ENCODE data around the gene SGSH. TPM values are rescaled to one million over a fixed set of nuclear protein-coding genes. Genes with fewer than 3 reads are reported as not detected.

SGSH gene
- total RNA-seq, 1 donor from 2014 or later: 7.2 TPM

GRCh38 chr17:80256034-80256350, 35.9 kb upstream of the SGSH start:
- no peak overlapping the region for H3K9ac ChIP-seq
- no peak for DNase-seq (ENCODE audit: low spot score)
- no peak overlapping the region for H3K27ac Mint-ChIP-seq

GRCh38 chr17:80254396-80255251, 34.5 kb upstream of the SGSH start:
- H3K9me3 Mint-ChIP-seq: no peaks in the 10 kb centered on the region
- H4K20me1 ChIP-seq (ENCODE audit: low read depth): peaks cover 2% of the 10 kb centered on the region
- no peak overlapping the region for H2AFZ ChIP-seq (replicated peaks)
- no peaks in the 10 kb centered on the region for H3K79me2 ChIP-seq (ENCODE audit: low read depth)
- H3F3A ChIP-seq (ENCODE audit: low read depth): peaks cover 23% of the 10 kb centered on the region
- H3K36me3 ChIP-seq: no peaks in the 10 kb centered on the region
- peaks cover 3% of the 10 kb centered on the region for H3K36me3 Mint-ChIP-seq
- H3K27ac ChIP-seq: no peak overlapping the region
- peaks cover under 1% of the 10 kb centered on the region for H3K4me1 ChIP-seq
- peaks cover 10% of the 10 kb centered on the region for H3K27me3 ChIP-seq
- TF ChIP-seq EZH2phosphoT487 (IDR thresholded peaks at IDR 0.05) (no peak), CTCF (IDR thresholded peaks at IDR 0.05) (no peak), EZH2 (IDR thresholded peaks at IDR 0.05) (no peak)
- H3K4me2 ChIP-seq: no peak overlapping the region
- H3K4me3 Mint-ChIP-seq: no peak overlapping the region
- no peak overlapping the region for H3K4me3 ChIP-seq
- DNase-seq (ENCODE audit: low spot score): no peak
- peaks cover 4% of the 10 kb centered on the region for H3K27me3 Mint-ChIP-seq (ENCODE audit: insufficient read depth, low read depth)
- H3K9me3 ChIP-seq (ENCODE audit: low read depth): no peaks in the 10 kb centered on the region
- no peak overlapping the region for H3K9ac ChIP-seq
- peaks cover 14% of the 10 kb centered on the region for H3K4me1 Mint-ChIP-seq
- no peak overlapping the region for H3K27ac Mint-ChIP-seq

More at GRCh38 chr17:80256034-80256350, 35.9 kb upstream of the SGSH start:
- no peak overlapping the region for H3K4me3 Mint-ChIP-seq
- TF ChIP-seq EZH2phosphoT487 (IDR thresholded peaks at IDR 0.05) (no peak), EZH2 (IDR thresholded peaks at IDR 0.05) (no peak), CTCF (IDR thresholded peaks at IDR 0.05) (no peak)
- Histone ChIP-seq H3K4me3 (no peak overlapping the region), H3K27ac (no peak overlapping the region), H3K36me3 (no peaks in the 10 kb centered on the region), H3F3A (ENCODE audit: low read depth) (peaks cover 32% of the 10 kb centered on the region), H3K4me1 (peaks cover 3% of the 10 kb centered on the region), H3K4me2 (no peak overlapping the region), H4K20me1 (ENCODE audit: low read depth) (peaks cover 6% of the 10 kb centered on the region), H2AFZ (replicated peaks) (no peak overlapping the region), H3K9me3 (ENCODE audit: low read depth) (no peaks in the 10 kb centered on the region), H3K27me3 (peaks cover 15% of the 10 kb centered on the region), H3K79me2 (ENCODE audit: low read depth) (no peaks in the 10 kb centered on the region)
- H3K27me3 Mint-ChIP-seq (ENCODE audit: insufficient read depth, low read depth): peaks cover 6% of the 10 kb centered on the region
- H3K36me3 Mint-ChIP-seq: peaks cover 3% of the 10 kb centered on the region
- H3K9me3 Mint-ChIP-seq: no peaks in the 10 kb centered on the region
- H3K4me1 Mint-ChIP-seq: peaks cover 17% of the 10 kb centered on the region

GRCh38 chr17:80253631-80254395, 33.7 kb upstream of the SGSH start:
- Histone ChIP-seq H2AFZ (replicated peaks) (no peak overlapping the region), H3K27me3 (peaks cover 2% of the 10 kb centered on the region), H4K20me1 (ENCODE audit: low read depth) (no peaks in the 10 kb centered on the region), H3K9ac (no peak overlapping the region), H3K36me3 (no peaks in the 10 kb centered on the region), H3K4me2 (no peak overlapping the region), H3K4me3 (no peak overlapping the region), H3K9me3 (ENCODE audit: low read depth) (no peaks in the 10 kb centered on the region), H3K79me2 (ENCODE audit: low read depth) (no peaks in the 10 kb centered on the region), H3K4me1 (no peaks in the 10 kb centered on the region), H3K27ac (no peak overlapping the region), H3F3A (ENCODE audit: low read depth) (peaks cover 15% of the 10 kb centered on the region)
- TF ChIP-seq CTCF (IDR thresholded peaks at IDR 0.05) (no peak), EZH2phosphoT487 (IDR thresholded peaks at IDR 0.05) (no peak), EZH2 (IDR thresholded peaks at IDR 0.05) (no peak)
- H3K4me3 Mint-ChIP-seq: no peak overlapping the region
- H3K27ac Mint-ChIP-seq: no peak overlapping the region
- H3K9me3 Mint-ChIP-seq: no peaks in the 10 kb centered on the region
- H3K27me3 Mint-ChIP-seq (ENCODE audit: insufficient read depth, low read depth): peaks cover under 1% of the 10 kb centered on the region
- peaks cover 11% of the 10 kb centered on the region for H3K4me1 Mint-ChIP-seq
- DNase-seq (ENCODE audit: low spot score): no peak
- peaks cover 3% of the 10 kb centered on the region for H3K36me3 Mint-ChIP-seq

Measured in neural progenitor cell (in vitro differentiated cells).